ENCODE measurements around the gene SDC1. TPM values are rescaled to one million over a fixed set of nuclear protein-coding genes. Genes with fewer than 3 reads are reported as not detected.

The SDC1 gene
- polyA plus RNA-seq, 3 donors = 28.3 to 34.5 (median 31.0) TPM

DNA sequence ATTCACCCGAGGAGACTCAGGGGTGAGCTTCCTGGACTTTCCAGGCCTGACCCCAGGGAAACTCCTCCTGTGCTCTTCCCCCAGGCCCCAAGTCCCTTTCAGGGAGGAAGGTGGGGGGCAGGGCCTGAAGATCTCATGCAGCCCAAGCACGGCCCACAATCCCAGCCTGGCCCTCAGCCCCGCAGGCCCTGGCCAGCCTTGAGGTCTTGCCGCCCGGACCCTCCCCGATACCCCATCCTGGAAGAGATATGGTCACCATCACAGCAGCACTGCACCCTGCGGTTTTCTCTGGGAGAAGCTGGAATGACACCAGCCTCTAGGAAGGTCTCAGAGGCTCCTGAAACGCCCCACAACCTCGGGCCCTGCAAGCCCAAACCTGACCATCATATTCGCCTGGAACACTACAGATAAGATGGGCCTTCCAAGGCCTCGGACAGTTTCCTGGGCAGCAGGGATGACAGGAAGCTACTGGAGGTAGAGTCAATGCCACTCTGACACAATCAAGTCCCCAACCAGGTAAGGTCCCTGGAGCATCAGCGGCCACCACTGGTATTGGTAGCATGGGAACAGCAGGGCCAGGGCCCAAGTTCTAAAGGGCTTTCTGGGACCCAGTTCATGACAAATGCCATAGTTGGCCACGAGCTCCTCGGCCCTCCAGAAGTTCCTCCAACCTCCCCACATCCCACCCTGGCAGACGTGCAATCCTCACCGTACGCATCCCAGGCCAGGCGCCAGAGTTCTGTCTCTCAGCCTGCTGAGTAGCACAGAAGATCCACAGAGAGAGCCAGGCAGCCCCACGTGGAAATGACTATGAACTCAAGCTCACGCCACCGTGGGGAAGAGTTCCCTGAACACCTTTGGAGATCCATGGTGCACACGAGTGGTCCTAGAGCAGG, 8.6 kb downstream of the SDC1 start:
- DNase-seq = no peak

DNA sequence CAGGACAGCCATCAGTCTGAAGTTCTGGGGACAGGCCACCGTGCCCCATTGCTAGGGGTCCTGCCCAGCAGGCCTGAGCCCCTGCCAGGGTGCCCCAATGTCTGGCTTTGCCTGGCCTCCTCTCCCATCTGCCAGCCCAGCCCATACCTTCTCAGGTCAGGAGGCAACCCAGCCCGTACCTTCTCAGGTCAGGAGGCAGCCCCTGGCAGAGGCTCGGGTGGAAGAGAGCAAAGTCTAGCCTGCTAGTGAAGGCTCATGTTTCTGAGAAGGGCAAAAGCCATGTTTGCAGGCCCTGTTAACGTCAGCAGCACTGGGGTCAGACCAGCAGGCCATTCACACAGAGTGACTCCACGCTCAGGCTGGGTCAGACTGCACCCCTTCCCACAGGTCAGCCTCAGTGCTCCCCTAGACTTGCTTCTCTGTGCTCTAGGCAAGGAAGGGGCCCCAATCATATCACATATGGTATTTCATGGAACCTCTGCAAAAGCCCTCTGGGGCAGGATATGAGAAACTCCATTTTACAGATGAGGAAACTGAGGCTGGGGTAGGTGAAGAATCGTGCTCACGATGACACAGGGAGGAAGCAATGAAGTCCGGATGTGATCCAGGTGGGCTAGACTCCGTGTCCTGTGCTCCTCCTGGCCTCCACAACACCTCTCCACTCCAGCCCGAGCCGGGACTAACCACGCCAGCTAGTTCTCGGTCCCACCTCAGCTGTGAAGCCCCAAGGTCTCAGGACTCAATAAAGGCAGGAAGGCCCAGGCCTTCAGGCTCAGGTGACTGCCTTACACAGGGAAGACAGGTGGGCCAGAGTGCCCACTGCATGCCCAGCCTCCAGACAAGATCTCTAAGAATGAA, 9.5 kb downstream of the SDC1 start:
- no peak for DNase-seq

DNA sequence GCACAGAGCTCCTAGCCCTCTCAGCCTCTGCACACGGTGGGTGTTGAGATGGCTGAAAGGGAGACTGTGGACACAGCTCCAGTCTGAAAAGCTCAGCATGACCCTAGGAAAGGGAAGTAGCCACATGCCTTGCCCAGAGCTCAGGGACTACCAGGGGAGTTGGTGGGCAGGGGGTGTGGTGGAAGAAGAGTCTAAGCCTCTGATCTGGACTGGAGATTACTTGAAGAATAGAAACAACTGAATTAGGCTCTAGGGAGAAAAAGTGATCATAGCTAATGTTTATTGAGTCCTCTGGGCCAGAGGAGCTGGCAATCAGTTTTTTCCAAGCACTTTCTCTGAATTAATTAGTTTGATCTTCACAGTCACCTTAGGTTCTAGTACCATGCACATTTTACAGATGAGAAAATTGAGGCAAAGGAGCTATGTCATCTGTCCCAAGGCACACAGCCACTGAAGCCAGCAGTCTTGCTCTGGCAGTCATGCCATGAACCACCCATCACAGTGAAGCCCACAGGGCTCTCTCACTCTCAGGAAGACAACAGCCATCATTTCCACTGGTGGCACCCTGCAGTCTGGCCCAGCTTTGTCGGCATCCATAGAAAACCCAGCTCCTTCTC, 10.3 kb downstream of the SDC1 start:
- DNase-seq = no peak

DNA sequence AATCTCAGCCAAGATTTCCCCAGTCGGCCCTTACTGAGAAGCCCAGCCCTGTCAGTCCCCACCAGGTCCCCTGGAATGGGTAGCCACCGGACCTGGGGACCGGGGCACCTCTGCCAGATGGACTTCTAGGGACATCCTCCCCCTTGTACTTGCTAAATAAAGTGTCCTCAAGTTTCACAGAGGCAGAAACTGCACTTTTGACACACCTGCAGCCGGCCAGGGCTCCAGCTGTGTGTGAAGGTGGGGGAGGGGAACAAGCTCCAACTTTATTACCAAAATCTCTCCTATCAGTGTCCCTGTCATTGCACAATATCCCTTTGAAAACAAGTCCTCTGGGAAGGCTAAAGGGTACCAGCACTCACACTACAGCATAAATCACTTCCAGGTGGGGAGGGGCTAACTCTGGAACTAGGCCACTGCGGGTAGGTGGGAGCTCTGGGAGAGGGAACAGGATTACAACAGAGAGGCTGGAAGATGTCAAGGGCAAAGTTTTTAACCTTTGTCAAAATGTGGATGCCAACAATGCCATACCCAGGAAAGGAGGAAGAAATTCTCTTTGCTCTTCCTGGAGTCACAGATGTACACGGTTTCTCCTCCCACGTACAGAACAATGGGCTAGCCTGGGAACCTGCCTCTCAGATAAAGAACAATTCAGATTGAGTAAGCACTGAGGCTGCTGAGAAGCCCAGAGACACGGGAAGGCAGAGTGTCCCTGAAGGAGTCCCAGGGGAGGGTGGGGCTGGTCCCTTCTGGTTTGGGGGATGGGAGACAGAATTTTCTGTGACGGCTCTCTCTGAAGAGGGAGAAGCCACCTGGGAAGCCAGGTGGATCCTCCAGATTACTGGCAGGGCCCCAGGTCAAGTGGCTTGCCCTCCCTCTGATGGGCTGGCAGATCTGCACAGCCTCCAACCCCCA, 11.0 kb downstream of the SDC1 start:
- no peak for DNase-seq

DNA sequence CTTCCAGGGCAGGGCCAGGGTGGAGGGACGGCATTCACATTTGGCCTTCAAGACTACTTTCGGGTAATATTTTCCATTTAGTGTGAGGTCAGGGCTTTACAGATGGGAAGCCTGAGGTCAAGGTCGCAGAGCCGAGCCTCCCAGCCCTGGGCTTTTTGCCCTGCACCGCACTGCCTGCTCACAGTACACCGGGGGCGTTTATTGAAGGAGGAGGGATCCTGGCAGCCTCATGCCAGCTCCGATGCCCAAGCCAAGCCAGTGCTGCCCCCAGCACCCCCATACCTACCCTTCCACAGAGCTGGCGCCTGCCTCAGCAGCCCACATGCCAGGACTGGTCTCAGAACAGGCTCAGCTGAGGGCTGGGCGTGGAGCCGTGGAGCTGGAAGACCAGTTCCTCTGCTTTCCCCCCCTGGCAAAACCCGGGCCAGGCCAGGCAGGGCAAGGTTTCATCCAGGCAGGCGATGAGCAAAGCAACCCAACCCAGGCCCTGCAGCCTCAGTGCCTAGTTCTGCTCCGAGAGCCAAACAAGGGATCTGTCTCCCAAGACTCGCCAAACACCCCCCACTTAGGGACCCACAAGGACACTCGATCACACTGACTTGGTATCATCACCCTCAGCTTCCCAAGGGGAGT, 11.9 kb downstream of the SDC1 start:
- DNase-seq = no peak

DNA sequence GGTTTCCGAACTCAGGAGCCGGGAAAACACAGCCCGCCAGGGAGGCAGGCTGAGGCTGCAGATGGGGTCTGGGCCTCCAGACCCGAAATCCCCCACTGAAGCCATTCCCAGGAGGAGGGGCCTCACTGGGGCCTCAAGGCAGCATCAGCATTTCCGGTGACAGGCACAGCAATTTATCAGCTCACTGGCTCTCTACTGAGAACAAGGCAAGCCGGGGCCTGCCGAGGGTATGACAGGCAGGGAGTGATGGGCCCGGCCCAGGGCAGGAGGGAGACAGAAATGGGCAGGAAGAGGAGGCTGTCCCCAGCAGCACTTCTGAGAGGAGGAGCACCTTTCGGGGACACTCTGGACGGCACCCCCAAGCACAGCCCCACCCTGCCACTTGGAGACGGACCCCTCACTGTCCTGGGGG, 12.5 kb downstream of the SDC1 start:
- DNase-seq = peak; percentile 79

DNA sequence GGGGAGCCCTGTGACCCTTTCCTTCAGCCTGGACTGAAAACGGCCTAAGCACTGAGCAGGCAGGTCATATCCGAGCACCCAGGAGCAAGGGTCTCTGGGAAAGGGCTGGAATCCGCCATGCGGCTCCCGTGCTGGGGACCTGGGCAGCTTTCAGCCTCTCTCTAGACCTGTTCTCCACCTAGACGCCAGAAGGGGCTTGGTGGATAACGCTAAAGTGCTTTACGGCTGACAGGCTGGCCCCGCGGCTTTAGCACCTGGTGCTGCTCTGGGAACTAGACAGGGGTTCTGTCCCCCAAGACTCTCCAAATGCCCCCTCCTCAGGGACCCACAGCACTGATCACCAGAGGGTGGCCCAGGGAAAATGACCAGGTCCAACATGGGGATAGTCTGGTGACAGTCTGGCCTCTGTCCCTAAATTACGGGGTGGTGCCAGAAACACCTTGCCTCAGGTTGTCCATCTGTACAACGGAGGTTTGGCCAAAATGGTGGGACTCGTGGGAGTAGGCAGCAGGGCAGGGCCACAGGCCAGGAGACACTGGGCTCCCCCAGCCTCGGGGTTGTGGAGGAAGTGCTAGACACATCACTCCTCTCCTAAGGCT, 13.0 kb downstream of the SDC1 start:
- DNase-seq = no peak

DNA sequence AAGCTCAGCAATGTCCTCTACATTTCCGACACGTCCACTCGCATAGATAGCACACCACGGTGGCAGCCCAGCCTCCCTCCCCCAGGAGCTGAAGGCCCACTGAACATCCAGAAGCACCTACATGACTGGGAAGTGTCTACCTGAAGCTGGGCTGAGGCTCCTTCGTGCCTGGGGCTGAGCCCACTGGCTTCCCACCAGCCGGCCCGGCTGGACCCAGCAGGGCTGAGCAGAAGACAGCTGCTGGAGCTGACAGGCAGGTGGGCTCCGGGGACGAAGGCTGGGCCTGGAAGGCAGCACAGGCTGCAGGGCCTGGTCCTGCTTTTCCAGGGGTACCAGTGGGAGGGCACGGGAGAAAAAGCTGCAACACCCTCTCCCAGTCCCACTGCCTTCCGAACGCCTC, 13.5 kb downstream of the SDC1 start:
- no peak for DNase-seq

DNA sequence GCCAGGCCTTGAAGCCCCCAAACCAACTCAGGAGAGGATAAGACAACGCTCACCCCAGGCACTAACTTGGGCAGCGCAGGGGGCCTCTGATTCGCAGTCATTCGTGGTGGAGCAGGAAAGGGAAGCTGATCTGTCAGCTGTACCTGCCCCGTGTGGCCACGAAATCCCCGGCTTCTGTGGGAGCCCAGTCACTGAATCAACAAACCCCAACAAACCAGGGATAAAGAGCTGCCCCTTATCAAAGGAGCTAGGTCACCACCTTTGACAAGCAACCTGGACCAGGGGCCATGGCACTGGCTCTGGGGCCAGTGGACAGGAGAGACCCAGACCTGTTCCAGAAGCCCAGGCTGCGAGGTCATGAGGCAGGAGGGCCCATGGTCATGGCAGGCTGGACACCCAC, 14.5 kb downstream of the SDC1 start:
- no peak for DNase-seq

DNA sequence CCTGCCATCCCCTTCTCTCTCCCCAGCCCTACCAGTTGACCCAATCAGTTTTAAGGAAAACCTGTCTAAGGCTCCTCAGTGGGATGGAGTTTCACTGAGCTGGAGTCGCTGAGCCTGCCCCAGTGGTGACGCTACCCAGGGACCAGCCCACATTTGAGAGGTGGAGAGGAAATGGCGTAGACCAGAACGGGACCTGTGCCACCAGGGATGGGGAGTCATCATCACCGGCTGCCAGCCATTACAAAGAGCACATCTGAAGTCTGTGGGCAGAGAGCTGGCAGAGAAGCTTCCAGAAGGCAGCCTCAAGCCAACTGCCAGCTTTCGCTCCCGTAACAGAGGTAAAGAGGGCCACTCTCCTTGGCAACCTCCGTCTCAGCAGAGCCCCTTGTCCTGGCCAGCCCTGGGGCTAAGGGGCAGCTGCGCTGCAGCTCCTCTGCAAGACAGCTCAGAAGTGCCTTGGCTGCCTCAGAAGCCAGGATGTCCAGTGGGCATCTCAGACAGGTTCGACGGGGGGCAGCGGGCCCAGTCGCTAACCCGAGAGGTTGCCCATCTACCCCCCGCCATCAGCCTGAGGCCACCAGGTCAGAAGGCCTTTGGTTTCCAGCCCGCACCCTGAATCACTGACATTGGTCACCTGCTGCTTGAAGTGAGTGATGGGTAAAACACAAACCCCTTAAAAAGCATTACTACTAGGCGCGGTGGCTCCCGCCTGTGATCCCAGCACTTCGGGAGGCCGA, 15.4 kb downstream of the SDC1 start:
- no peak for DNase-seq

DNA sequence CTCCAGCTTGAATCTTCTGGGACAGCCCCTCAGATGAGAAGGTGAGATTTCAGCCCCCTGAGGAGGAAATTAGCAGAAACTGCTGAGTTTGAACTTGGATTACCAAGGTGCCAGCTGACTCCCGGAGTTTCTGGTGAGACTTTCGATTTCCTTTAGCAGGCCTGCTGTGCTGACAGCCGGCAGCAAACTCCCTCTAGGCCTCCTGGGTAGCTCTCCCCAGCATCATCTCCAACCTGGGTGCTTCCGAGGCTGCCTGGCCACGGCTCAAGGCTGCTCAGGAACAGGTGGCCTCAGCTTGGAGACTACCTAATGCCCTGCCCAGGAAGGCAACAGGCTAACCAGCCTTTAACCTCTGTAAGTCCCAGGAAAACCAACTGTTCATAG, 16.5 kb downstream of the SDC1 start:
- DNase-seq = no peak

DNA sequence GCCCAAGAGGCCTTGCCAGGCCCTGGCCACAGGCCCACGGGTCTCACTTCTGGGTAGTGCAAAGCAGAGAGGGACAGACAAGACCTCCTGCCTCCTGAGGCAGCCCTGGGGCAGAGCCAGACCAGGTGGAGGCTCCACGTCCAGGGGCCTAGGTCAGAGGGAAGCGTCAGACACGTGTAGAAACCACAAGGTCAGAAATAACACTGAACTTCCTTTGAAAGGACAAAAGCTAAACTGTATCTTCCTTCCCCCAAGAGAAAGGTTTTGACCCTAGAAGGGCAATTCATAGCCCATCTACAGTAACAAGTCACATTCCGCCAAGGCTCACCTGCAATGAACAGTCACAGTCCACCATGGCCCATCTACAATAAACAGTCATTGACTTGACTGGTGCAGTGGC, 17.9 kb downstream of the SDC1 start:
- no peak for DNase-seq

DNA sequence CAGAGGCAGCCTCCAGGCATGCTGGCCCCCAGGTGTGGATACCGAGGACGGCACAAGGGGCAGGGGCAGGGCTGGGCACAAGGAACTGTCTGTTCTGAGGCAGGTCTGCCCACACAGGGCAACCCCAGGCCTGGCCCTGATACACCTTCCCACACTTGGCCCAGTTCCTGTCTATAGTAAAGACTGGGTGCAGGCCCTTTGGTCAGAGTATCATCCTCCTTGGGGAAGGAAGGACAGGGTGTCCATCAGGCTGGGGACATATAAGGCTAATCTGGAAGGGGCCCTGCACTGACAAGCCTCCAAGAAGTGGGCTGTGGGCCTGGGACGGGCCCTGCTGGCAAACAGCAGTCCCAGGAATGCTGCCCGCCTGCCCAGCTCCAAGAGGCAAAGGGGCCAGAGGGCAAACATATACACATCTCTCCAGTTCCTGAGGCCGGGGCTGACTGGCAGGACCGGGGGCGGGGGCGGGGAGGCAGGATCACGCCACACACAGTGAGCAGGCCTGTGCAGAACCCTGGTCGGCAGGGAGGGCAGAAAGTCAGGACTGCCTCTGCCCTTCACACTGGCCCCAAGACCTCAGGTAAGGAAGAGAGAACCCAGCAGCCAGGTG, 18.9 kb downstream of the SDC1 start:
- no peak for DNase-seq

DNA sequence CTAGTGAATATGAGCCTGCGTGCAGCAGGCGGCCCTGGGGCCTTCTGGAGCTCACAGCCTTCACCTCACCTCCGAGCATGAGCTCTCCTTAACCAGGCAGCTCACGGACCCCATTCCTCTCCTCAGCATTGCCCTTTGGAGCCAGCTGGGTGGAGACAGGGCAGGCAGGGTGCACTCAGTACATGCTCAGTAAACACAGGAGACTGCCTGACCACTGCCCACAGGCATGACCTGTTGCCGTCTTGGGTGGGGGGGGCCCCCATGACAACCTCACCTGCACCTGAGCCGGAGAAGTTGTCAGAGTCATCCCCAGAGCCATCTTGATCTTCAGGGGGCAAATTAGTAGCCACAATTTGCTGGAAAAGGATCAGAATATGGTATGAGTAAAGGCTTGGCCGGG, 19.9 kb downstream of the SDC1 start:
- DNase-seq = no peak

DNA sequence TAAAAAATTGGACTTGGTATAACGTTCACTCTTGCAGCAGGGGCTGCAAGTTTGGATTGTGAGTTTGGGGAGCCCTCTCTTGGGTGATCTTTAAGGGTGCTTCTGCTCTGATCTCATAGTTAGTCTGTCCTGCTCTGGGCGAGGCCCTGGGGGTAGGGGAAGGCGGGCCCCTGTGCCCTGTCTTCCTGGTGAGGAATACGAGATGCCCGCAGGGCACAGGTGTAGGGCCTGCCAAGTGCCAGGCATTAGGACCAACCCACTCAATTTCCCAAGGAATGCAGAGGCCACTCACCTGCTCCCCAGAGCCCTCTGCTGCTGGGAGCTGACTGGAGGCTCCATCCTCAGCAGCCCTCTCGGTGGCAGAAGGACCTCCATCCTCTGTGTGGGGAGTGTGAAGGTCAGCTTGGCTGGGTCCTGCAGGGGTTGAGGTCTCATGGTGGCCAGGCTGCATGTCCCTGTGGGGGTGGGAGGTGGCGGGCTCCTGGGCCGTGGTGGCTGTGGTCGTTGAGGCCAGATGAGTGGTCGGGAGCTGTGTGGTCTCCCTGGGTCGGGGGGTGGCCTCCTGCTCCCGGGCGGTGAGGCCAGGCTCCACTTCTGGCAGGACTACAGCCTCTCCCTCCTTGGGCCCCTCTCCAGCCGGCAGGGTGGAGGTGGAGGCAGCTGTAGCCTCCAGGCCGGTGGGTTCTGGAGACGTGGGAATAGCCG, 21.3 kb downstream of the SDC1 start:
- no peak for DNase-seq

DNA sequence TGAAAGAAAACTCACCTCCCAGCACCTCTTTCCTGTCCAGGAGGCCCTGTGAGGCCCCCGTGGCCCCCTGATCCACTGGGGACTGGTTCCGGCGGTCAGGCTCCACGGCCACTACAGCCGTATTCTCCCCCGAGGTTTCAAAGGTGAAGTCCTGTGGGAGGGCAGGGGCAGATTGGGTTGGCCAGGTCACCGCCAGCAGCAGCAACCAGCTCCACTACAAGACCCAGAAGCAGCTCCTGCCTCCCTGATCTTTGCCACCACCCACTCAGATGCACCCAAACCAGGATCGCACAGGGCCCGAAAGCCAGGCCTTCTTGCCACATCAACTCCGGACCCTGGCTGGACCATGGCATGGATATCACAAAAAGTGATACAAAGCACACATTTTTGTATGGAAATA, 21.9 kb downstream of the SDC1 start:
- no peak for DNase-seq

DNA sequence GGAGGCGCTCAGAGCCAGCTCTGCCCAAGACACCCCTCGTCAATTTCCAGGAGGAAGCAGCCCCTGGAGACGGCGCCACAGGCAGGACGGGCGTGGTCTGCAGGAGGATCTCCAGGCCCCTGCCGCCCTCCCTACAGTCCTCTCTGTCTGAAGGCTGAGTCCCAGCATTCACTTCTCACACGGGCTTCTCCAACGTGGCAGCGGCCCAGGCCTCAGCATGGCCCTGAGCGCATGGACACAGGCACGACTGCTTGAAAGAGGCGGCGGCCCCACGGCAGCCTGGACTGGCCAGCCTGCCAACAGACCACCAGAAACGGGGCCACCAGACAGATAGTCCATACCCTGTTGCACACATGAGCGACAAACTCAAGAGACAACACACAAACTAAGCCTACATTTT, 23.3 kb downstream of the SDC1 start:
- DNase-seq = no peak

DNA sequence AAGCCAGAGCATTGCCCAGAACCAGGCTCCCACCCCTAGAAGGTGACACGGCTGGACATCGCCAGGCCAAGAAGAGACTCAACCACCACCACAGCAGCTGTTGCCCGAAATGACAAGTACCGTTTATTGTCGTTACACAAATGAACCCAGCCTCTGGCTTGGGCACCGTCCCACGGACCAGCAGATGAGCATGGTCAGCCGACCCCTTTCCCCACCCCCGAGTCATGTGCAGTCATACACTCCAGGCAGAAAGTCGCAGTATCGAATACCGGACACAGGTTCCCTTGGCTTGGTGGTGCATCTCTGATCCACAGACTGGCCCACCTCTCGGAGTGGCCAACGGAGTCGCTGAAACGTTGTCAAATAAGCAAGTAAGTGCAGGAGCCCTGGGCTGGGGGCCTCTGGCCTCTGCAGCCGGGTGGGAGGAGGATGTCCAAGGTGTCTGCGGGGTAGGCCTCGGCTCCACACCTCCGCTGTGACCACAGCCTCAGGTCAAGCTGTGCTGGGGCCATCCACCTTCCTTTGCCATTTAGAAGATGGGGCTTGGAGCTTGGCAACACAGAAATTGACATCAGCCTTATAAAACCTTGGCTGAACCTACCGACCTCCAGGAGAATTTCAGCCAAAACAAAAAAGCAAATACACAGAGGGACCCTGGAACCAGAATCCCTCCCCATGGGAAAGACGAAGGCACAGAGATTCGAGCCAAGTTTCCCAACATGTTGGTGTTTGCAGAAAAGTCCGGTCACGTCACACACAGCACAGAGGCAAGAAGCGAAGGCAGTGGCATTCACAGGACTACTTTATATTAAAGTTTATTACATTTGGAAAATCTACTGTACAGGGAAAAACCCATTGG, 24.0 kb downstream of the SDC1 start:
- no peak for DNase-seq
